Cortex of kidney (tissue), 1 donor: ENCODE measurements around the gene SHFL.

ENCODE experiments used
- DNase-seq: peaks from one replicate; lab custom pipeline; 2025; lab: John Stamatoyannopoulos, UW

The SHFL gene

DNA sequence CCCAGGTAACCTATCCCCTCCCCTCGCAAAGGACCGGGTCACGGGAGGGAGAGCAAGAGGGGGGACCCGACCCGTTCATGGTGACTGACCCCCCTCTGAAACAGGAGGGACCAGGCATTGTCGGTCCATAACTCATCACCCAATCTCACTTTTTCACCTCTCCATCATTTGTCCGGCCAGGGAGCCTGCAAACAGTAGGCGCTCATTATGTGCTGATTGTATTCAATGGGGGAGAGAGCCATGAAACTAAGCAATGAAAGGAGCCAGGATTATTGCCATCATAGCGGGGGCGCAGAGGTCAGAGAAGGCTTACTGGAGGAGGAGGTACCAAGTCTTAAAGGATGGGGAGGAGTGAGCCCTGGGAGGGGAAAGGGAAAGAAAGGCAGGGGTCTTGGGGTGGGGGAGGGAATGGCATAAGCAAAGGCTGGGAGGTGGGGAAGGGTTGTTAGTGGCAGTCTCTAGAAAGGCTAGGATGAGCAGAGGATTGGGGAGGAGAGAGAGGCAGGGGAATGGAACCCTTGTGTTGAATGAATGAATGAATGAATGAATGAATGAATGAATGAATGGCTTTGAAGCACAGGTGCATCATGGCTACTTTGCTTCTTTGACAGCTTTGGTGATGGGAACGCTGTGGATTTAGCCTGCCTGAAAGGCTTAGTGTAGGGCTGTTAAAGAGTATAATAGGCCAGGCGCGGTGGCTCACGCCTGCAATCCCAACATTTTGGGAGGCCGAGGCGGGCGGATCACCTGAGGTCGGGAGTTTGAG is 1.4 kb downstream of the SHFL start:
- DNase-seq: no peak

DNA sequence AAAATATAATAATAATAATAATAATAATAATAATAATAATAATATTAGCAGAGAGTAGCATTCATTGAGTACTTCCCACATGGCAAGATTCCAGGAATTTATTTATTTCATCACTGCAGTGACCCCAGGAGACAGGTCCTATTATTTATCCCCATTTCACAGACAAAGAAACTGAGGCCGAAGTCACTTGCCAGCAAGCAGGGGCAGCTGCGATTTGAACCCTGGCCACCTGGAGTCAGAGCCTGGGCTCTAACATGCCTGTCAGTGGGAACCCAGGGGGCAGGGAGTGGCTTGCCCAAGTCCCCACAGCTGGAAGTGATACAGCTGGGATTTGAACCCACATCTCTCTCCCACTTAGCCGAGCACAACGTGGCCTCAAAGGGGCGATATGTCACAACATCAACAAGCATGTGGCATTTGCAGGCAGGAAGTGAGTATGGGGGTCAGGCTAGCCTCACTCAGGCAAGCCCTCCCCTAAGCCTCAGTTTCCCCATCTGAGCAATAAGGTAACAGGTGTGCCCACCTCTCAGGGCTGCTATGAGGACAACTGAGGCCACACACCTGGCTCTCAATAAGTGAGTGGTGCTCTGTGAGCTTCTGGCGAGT is 2.9 kb downstream of the SHFL start:
- DNase-seq: no peak

DNA sequence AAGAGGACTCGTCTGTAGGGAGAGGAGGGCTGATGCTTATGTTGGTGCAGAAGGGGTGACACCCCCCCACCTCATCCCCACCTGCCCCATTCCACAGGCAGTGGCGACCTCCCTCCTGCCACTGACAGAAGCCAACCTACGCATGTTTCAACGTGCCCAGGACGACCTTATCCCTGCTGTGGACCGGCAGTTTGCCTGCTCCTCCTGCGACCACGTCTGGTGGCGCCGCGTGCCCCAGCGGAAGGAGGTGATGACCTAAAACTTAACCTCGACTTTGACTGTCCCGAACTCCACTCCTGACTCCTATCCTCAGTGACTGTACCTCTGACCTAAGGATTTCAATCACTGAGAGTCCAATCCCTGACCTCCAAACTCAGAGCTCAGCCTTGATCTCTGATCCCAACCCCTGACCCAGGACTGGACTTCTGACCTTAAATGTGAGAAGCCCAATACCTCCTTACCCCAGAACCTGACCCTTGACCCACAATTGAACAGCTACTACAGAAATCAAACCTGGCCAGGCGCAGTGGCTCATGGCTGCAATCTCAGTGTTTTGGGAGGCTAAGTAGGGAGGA is 3.8 kb downstream of the SHFL start:
- no peak for DNase-seq

DNA sequence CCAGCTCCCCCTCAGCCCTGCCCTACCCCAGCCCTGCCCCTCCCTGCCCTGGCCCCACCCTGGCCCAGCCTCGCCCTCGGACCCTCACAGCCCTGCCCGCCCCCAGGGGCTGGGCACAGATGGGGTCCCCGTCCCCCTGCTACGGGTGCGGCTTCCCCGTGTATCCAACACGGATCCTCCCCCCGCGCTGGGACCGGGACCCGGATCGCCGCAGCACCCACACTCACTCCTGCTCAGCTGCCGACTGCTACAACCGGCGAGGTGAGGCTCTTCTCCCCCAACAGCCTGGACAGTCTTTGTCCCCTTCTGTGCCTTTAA is 5.2 kb downstream of the SHFL start:
- DNase-seq: no peak

DNA sequence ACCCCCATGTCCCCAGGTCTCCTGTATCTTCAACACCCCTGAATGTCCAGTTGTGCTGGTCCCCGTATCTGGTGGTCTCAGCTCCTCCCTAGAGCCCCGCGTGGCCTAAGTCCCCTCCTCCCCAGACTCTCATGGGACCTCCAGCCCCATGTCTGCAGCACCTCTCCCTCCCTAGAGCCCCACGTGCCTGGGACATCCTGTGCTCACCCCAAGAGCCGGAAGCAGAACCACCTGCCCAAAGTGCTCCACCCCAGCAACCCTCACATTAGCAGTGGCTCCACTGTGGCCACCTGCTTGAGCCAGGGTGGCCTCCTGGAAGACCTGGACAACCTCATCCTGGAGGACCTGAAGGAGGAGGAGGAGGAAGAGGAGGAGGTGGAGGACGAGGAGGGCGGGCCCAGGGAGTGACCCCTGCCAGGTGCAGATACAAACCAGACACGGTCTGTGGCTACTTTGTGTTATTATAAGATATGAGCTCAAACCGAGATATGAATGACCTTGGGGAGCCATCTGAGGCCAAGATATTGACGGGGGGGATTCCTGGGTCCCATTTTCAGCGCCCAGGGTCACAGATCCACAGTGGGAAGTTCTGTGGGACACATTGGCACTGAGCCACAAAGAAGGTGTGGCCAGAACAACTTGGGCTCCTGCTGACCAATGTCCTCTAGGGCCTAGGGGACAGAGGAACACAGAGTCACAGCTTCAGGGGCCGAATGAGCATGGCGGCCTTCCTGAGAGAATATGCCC is 6.0 kb downstream of the SHFL start:
- DNase-seq: no peak

DNA sequence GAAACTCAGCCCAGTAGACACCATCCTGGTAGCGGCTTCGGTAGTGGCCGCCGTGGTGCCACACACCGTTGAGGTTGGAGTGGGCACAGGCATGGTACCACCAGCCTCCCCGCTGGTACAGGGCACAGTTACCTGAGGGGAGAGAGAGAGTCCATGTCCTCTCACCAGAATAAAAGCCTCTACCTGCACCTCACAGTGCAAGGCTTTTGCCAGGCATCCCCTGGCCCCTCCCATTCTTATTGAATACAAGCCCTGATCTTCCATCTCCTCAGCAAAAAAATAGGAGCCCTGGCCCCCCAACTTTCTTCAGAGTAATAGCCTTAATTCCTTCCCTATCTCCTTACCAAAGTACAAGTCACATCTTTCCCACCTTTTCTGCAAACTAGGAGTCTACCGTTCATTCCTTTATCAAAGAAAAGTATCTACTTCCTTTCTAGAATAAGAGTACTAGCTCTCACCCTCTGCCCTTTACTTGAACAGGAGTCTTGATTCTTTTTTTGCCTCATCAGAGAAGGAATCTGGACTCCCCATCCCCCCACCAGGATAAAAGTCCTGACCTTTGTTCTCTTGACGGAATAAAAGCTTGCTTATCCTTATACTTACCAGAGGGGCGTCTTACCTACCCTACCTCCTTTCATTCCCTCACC is 6.7 kb downstream of the SHFL start:
- DNase-seq: no peak

DNA sequence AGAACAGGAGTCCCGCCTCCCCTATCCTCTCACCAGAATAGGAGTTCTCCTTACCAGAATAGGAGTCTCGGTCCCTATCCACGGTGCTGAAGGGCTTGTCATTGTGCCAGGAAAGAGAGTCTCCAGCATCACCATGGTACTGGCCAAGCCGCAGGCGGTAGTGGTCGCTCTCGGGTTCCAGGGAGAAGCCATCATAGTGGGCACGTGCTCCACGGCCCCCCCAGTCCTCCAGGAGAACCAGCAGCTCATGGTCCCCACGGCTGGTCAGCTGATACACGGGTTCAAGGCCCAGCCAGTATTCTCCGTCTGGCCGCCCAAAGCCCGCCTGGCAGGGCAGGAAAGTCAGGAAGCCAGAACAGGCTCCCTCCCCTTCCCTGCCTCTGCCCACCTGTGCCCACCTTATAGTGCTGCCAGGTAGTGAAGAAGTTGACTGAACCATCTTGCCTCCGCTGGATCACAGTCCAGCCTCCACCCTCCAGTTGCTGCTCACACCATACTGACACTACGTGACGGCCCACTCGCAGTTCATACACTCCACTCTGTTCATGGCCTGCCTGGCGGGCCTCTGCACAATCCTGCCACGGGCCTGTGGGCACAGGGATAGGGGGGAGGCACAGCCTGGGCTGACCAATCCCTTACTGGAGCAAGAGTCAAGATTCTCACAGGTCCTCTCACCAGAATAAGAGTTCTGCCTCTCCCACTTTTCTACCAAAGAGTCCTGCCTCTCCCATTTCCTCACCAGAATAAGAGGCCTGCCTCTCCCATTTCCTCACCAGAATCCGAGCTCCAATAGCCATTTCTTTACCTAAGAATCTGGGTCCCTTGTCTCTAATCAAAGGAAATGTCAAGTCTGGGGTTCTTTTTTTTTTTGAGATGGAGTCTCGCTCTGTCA is 7.4 kb downstream of the SHFL start:
- DNase-seq: no peak

DNA sequence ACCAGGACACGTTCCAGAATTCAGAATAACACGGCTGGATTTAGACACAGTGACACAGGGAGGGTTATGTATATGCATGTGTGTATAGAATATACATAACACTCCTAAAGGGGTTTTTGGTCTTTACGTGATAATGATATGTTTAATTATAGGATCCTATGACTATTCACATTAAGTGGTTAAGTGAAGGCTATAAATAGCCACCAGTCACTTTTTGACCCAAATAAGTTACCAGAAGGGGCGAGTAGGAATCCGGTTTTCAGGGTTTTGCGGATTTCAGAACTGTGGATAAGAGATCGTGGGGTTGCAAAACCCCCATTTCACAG is 9.5 kb downstream of the SHFL start:
- DNase-seq: no peak

DNA sequence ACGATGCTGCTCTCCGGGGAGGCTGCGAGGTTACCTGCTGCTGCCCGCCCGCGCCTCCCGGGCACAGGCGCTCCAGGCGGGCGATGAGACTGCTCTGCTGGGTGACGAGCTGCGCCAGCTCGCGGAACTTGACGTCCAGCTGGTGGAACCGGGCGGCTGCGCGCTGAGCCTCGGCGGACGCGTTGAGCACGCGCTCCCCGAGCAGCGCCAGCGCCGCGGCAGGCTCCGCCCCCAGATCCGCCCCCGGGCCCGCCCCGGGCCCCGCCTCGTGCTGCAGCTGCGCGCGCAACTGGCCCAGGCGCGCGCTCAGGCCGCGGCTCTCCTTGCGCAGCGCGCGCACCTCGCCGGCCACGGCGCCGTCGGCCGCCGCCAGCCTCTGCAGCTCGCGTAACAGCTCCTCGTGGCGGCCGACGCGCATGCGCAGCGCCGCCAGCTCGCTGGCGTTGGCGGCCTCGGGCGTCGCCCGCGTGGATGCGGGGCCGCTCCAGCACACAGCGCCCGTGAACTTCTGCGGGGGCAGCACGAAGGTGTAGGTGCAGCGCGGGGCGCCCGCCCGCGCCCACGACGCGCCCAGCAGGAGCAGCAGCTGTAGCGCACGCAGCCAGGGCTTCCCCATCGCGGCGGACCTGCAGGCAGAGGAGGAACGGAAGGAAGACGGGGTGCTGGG is 10.0 kb downstream of the SHFL start:
- DNase-seq: no peak

DNA sequence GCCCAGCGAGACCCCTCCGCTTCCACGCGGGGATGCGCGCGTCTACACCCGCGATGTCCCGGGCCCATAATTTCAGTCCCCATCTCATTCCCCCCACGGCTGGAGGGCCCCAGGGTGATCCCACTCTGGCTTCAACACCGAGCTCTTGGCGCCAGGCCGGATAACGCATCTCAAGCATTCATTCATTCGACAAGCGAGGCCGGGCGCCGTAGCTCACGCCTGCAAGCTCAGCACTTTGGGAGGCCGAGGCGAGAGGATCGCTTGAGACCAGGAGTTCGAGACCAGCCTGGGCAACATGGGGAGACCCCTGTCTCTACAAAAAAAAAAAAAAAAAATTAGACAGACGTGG is 10.5 kb downstream of the SHFL start:
- no peak for DNase-seq

DNA sequence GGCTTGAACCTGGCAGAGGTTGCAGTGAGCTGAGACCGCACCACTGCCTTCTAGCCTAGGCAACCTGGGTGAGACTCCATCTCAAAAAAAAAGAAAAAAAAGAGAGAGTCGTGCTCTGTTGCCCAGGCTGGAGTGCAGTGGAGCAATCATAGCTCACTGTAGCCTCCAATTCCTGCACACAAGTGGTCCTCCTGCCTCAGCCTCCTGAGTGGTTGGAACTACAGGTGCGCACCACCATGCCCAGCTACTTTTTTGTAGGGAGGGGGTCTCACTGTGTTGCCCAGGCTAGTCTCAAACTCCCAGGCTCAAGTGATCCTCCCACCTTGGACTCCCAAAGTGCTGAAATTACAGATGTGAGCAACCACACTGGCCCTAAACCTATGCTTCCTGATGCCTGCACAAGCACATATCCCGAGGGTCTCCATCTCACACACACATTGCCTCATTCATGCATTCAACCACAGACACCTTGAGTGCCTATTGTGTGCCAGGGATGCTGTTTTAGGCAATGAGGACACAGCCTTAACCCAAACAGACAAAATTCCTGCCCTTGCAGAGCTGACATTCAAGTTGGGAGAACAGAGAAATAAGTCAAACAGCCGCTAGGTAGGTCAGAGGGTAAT is 14.2 kb downstream of the SHFL start:
- DNase-seq: no peak

DNA sequence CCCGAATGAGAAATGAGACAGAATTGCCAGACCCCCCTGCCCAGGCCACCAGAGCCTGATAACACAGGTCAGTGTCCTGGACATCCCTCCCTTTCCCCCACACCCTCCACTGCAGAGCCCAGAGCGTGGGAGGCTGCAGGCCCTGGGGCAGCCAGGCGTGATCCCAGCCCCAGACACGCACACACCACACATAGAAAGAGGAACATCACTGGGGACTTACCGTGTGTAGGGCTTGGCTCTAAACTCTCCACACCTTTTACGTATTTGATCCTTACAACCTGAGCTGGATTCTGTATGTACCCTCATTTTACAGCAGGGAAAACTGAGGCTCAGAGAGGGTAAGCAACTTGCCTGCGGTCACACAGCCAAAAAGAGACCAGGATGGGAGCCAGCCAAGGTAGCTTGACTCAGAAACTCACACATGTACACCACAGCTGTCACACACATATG is 16.7 kb downstream of the SHFL start:
- DNase-seq: no peak

DNA sequence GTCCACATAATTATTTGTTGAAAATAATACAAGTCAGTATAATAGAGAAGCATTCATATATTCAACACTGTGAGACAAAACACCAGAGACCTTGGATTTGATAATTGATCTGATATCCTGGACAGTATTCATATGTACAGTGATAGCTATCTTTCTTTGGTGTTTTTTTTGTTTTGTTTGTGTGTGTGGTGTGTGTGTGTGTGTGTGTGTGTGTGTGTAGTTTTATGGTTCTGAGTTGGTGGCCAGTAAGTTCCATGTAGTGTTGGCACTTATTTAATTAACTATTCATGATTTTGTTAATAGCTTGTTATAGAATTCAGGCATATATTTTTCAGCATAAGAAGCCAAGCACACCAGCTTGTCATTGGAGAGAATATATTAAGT is 18.0 kb downstream of the SHFL start:
- no peak for DNase-seq

DNA sequence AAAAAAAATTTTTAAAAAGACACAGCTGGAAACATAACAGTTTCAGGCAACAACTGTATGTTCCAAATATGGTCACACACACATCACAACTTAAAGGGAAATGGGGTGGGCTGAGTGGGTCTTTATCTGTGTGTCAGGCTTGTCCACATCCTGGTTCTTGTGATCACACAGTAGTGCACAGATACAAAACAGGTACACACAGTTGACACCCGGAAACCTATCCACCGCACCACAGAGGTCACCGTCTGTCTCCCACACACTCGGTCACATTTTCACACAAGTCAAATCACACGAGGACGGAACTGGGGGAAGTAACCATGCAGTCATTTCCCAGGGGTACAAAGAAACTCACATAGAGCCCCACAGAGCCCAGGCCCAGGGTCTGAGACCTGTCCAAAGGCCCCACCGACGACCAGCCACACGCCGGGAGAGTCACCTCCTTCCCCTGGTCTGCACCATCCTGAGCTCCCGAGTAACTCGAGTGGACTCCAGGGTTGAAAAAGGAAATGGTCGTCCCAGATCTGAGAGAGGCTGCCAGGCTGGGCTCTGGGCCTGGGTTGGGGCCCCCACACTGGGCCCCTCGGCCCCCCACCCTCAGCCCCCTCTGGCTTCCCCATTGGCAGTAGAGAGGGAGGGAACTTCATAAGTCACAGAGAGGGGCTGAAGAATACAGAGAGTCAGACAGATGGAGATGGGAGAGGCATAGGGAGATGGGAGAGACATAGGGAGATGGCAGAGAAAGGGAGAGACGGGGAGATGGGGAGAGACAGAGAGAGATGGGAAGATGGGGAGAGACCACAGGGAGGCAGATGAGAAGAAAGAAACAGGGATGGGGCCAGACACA is 18.8 kb downstream of the SHFL start:
- no peak for DNase-seq

DNA sequence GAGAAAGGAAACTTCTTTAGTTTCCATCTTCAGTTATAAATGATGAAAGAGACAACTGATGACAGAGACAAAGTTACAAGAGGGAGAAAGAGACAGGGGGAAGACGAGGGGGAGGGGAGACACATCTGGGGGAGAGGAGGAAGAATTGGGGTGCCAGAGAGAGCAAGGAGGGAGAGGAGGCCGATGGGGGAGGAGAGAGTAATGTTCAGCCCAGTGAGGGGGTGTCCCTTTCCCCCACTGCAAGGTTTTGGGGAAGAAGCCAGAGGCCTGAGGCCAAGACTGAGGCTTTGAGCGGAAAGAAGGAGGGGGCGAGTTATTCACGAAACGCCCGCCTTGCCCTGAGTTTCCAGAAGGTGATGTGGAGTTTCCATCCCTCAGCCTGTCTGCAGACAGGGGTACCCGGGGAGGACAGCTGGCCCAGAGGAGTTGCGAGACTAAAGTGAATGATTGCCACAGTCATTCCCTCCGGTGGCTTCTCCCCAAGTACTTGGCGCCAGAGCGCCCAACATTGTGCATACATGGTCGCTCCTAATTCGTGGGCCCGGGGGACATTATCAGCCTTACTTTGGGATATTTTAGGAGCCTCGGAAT is 19.5 kb downstream of the SHFL start:
- DNase-seq: no peak

DNA sequence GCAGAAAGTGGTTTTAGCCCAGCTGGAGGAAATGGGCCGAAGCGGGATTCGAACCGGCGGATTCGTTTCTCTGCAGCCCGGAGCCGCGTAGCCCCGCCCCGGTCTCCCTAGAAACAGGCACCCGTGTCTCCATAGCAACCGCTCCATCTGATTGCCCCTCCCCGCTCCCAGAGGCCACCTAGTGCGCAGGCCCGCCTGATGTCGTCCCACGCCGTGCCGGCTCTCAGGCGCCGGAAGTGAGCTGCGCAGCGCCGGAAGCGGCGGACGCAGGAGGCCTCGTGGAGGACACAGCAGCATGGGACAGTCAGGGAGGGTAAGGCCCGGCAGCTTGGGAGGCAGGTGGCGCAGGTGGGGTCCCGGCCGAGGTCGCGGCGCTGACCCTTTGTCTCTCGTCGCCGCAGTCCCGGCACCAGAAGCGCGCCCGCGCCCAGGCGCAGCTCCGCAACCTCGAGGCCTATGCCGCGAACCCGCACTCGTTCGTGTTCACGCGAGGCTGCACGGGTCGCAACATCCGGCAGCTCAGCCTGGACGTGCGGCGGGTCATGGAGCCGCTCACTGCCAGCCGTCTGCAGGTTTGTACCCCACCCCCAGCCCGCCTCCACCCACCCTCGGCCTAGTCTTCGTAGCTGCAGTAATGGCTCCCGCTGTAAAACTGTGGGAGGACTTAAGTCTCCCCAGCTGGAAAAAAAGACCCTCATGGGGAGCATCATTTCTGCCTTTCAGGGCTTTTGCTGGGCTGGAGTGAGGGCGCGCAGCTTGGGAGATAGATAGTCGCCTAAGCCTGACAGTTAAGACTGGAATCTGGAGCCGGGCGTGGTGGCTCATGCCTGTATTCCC is 20.2 kb downstream of the SHFL start, which contains the start of gene PPAN:
Gene PPAN (plus strand): TSS at position 263 of the 837 bp plus-strand sequence. CDS start 33 bp downstream, at position 296.
- DNase-seq: no peak

DNA sequence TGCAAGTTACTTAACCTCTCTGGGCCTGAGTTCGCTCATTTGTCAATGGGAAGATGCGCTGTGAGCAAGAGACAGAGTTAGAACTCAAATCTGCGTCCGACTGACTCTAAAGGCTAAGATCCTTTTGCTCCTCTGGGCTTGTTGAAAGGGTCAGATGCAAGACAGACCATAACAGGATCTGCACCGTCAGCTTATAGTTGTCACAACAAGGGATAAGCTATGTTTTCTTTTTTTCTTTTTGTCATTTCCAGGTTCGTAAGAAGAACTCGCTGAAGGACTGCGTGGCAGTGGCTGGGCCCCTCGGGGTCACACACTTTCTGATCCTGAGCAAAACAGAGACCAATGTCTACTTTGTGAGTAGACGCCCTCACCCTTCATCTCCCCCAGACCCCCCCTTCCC is 21.1 kb downstream of the SHFL start:
- no peak for DNase-seq

DNA sequence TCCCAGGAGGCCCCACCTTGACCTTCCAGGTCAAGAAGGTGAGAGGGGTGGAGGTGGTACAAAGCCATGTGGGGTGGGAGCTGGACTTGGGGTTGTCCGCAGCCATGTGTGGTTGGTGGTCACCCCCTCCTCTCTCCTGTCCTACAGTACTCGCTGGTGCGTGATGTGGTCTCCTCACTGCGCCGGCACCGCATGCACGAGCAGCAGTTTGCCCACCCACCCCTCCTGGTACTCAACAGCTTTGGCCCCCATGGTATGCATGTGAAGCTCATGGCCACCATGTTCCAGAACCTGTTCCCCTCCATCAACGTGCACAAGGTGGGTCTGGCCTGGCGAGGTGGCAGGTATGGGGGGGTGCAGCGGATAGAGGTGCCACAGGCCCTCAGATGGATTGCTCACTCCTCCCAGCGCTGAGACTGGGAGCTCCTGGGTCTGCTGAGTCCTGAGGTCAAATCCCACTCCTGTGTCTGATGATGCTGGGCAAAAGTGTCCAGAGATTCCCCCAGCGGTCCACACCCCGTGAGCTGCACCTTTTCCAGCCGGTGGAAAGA is 21.8 kb downstream of the SHFL start:
- DNase-seq: no peak
